Measurements from ENCODE around the gene LSP1. TPM values are rescaled to one million over a fixed set of nuclear protein-coding genes. Genes with fewer than 3 reads are reported as not detected.
A peak's percentile ranks its signal among the peaks of the same experiment; 100 is the strongest.

LSP1 gene
- total and polyA plus RNA-seq, 2 of the 13 experiments (the other 11 are each of a cell fraction or from before 2014, with no cell fraction given), result 0.59 to 1.00 TPM

DNA sequence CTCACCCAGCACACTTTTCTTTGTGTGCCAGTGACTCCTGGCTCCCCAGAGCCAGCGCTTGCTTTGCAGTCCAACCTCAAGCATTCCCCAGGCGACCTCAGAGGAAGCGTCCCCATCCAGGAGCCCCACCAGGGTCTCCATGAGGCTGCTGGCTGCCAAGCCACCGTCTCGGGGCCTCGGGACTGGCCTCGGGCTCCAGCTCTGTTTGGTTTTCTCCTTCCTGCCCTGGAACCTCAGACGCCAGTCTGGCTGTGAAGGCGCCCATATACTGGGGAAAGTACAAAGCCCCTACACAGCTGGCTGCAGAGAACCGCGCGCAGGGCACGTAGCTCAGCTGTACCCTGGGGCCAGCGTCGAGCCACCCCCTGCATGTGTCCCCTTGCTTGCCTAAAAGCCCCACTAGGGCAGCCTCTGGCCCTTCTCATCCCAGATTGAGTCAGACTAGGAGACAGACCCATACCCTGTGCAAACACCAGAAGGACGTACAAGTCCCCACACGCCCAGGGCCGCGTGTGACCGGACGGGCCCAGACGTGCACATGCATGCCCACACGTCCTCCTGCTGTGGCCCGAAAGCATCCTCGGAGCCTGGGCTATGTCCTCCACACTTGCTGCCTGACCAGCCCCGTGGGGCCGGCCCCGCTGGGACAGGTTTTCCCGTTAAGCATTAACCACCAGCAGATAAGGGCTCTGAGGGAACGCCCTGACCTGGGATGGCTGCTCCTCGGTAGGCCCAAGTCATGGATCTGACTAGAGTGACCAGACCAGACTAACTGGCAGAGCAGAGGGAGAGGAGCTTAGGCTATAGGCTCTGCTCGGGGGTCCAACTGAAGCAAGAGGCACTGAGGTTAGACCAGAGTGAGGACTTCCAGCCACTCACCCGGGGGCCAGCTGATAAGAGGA lies 22.3 kb upstream of the LSP1 start (continued):
- TF ChIP-seq ZNF609 (CRISPR knock-in tag; IDR thresholded peaks at IDR 0.05; ENCODE audit: borderline replicate concordance), result peak; percentile 65; the same call in 1 of the 2 replicates
- no peak for TF ChIP-seq MYPOP (CRISPR knock-in tag; IDR thresholded peaks at IDR 0.05)
- TF ChIP-seq NCOA1 (CRISPR knock-in tag; IDR thresholded peaks at IDR 0.05), result peak; percentile 81; the same call in 1 of the 2 replicates
- no peak for TF ChIP-seq ZNF550 (CRISPR knock-in tag; IDR thresholded peaks at IDR 0.05; ENCODE audit: borderline replicate concordance)
- TF ChIP-seq POGK (CRISPR knock-in tag; conservative IDR thresholded peaks at IDR 0.05), result peak; percentile 79
- TF ChIP-seq DZIP1 (CRISPR knock-in tag; IDR thresholded peaks at IDR 0.05), result peak; percentile 95; the same call in 1 of the 2 replicates
- TF ChIP-seq ZBTB34 (CRISPR knock-in tag; IDR thresholded peaks at IDR 0.05), result peak; percentile 60
- no peak for TF ChIP-seq RAD21 (CRISPR knock-in tag; IDR thresholded peaks at IDR 0.05)
- TF ChIP-seq ZMYM4 (CRISPR knock-in tag; IDR thresholded peaks at IDR 0.05), result peak; percentile 60
- peak; percentile 76 for TF ChIP-seq ZNF205 (CRISPR knock-in tag; IDR thresholded peaks at IDR 0.05)
- peak; percentile 90 for TF ChIP-seq NFKB2 (CRISPR knock-in tag; IDR thresholded peaks at IDR 0.05; ENCODE audit: borderline replicate concordance)
- TF ChIP-seq TRAFD1 (CRISPR knock-in tag; IDR thresholded peaks at IDR 0.05; ENCODE audit: borderline replicate concordance), result 0 out of 2 replicates have a peak, but pooled peaks have one; percentile 2
- no peak for TF ChIP-seq ZNF382 (CRISPR knock-in tag; IDR thresholded peaks at IDR 0.05; ENCODE audit: borderline replicate concordance)

Measured in HepG2 (cell line).